Heart left ventricle (tissue), 16 donors: Measurements from ENCODE around the gene ADRA2B. TPM values are rescaled to one million over a fixed set of nuclear protein-coding genes. Genes with fewer than 3 reads are reported as not detected.

Experiments used
- ATAC-seq, 4 donors: fragments of 200-7000 bp; cut with Tn5 transposase; one replicate each; pipeline ENCODE4 v1.9.1; 2020 to 2022; ENCODE audit warnings: moderate library complexity in 4 of 4, mild to moderate bottlenecking in 3 of 4, moderate number of reproducible peaks in 1 of 4
- DNase-seq, 5 donors: peaks; one replicate each; pipeline ENCODE4 v3.0.0-alpha.2; 2020
- H3K27ac ChIP-seq, 12 donors: fragments of 200-600 bp; sonication (generic) in 4 of 12; one replicate each; pipeline versions ENCODE4 v1.5.0 to v1.8.0; 2016 to 2022; ENCODE audit warnings: mild to moderate bottlenecking in 2 of 12
- H3K27me3 ChIP-seq, 9 donors: fragments of 200-600 bp; sonication (generic) in 2 of 9; one replicate each; pipeline versions ENCODE4 v1.5.1 to v1.8.0; 2016 to 2022; ENCODE audit warnings: mild to moderate bottlenecking in 3 of 9
- H3K36me3 ChIP-seq, 9 donors: fragments of 200-600 bp; sonication (generic) in 2 of 9; one replicate each; pipeline versions ENCODE4 v1.5.0 to v1.8.0; 2018 to 2022; ENCODE audit warnings: mild to moderate bottlenecking in 2 of 9
- H3K4me1 ChIP-seq, 12 donors: fragments of 200-600 bp; sonication (generic) in 4 of 12; one replicate each; pipeline versions ENCODE4 v1.5.0 to v1.8.0; 2016 to 2022; ENCODE audit warnings: mild to moderate bottlenecking in 3 of 12
- H3K4me3 ChIP-seq, 12 donors: fragments of 200-600 bp; sonication (generic) in 4 of 12; one replicate each; pipeline versions ENCODE4 v1.5.0 to v1.8.0; 2017 to 2022; ENCODE audit warnings: mild to moderate bottlenecking in 9 of 12, moderate library complexity in 4 of 12
- H3K9me3 ChIP-seq, 12 donors: fragments of 200-600 bp; sonication (generic) in 4 of 12; one replicate each; pipeline versions ENCODE4 v1.5.0 to v1.8.0; 2016 to 2022; ENCODE audit warnings: mild to moderate bottlenecking in 1 of 12
- POLR2A ChIP-seq, 2 donors: fragments of 450-650 bp; IDR thresholded peaks; one replicate each; pipeline ENCODE4 v1.6.1; 2017; ENCODE audit warnings: antibody characterized with exemption in 2 of 2, mild to moderate bottlenecking in 2 of 2, moderate library complexity in 2 of 2
- WGBS, 4 donors: extraction: QIAGEN DNeasy Blood & Tissue Kit in 2 of 4; methylation state at CpG; one replicate each; pipeline versions ENCODE4 v1.1.5 to v1.1.7; 2013 to 2018; 5-methylcytosine and 5-hydroxymethylcytosine counted together
- intact Hi-C, 10 donors: fragments of 100-400 bp; cut with DNase I; formaldehyde crosslinking; loops; one replicate each; pipeline versions ENCODE4 v1.11.1 to v1.14.2; 2022
- polyA plus RNA-seq, 2 donors: library from polyadenylated mRNA; stranded (reverse); fragments of 200-250 nt; gene quantifications; one replicate each; pipeline ENCODE4 v1.2.3, GENCODE V29; 2013
- total RNA-seq, 9 donors: library from RNA; depleted of rRNA in 2 of 9; stranded (reverse); fragments of >200 nt in 2 of 9; fragmentation: NEBNext Ultra II Directional in 3 of 9; extraction: Animal tissue kit (Norgen Biotek cat#: 25700) in 3 of 9; gene quantifications; one replicate each; pipeline versions ENCODE4 v1.1.0 to v1.2.4, GENCODE V29; 2016 to 2023
- TF ChIP-seq, protein P1 (sequence below), 12 donors: fragments of 200-600 bp; sonication (generic) in 4 of 12; IDR thresholded peaks; one replicate each; pipeline versions ENCODE4 v1.5.0 to v1.8.0; 2018 to 2022; ENCODE audit warnings: antibody characterized with exemption in 12 of 12, mild to moderate bottlenecking in 5 of 12
- donor health status: ischemic (EF 13 %, LVEDD 7.1; RV severe dilation, severe dysfunction).
- donor health status: healthy with polysubstance abuse.
- donor health status: DM: no; HTN: yes; CAD: no.
- donor health status: DM: no; HTN: no; CAD: no.
- donor health status: ischemic (EF 25% LVEDD 6.9; RV normal size, moderate dysfunction).
- donor health status: ischemic (EF 25% LVEDD 5.7; RV mildly dilated, moderate dysfunction).
- donor health status: healthy.
- donor health status: DM: yes; HTN: yes; CAD: no.
- donor health status: ischemic (EF 35%, LVEDD 5.7; RV mildly dilated, moderate dysfunction).
- donor health status: nonischemic (EF 11% LVEDD 7.7; RV severe dilation, severe dysfunction).
- donor health status: DM: yes; HTN: yes; CAD: no.
- donor health status: PGD.
- donor health status: ischemic (EF 29% LVEDD 5.4; RV normal size, mild dysfunction).
- donor health status: nonischemic (EF 23%, LVEDD 6.1; RV moderate dilation, normal function).

ADRA2B gene
- total and polyA plus RNA-seq, 11 donors, result 1.5 to 6.1 (median 3.5) TPM

DNA sequence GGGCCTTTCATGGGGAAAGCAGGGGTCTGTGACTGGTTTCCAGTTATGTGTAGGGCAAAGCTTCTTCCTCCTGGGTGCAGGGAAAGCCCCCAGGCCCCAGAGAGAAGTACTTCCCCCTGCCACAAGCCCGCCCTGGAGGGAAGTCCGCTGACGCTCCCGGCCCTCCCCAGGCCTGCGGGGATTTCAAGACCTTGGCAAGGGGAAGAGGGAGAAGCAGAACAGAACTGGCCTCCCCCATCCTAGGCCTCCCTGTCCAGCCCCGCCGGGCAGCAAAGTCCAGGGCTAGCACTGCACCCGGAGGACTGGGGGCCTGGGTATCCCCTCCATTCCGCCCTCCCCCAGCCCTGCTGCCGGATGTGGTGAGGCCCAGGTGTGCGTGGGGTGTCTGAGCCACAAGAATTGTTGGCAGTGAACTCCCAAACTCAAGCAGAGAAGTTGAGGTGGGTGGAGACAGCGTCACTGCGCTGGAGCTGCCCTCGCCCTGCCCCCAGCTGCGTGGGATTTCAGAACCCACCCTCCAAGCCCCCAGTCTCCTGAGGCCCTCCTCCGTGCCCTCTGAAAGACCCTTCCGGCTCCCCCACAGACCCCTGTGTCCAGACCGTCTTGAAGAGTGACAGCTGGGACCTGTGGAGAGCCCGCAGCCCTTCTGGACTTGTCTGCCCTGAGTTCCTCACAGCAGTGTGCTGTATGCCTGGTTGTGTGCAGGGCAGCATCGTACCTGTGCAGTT, 29.9 kb upstream of the ADRA2B start:
- WGBS, 4 donors, result 45 to 81% (median 57%) methylated on average over 15 to 20 of the region's 20 CpGs
- peak overlapping the region in 2 of 12 donors; percentile 61 to 69 for H3K4me3 ChIP-seq
- intact Hi-C loops, result loop anchor here in 3 of 10 donors (5.0 to 10.0 kb wide), 4 partner anchors 61 to 368 kb away; partner anchors contain the start of genes CIAO1 (in 2 of the 3), TMEM127 (in 2 of the 3) and STARD7 (in 1 of the 3)

DNA sequence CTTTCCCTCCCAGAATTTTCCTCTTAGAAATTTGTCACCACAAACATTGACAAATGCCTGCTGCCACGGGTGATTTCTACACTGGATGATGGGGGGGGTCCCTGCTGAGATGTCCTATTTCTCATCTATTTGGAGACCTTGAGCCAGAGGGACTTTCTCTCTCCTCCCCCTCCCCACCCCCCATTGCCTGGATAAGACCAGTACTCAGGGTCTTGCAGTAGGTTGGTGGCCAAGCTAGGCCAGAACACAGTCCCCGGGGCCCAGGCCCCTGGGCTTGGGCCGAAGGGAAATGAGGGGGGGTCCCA, 29.4 kb upstream of the ADRA2B start:
- no peaks in the 10 kb centered on the region for H3K9me3 ChIP-seq
- H3K27me3 ChIP-seq, result peaks cover 0 to 7% (median 0%) of the 10 kb centered on the region in 9 donors
- peaks cover 0 to 60% (median 27%) of the 10 kb centered on the region in 12 donors for H3K4me1 ChIP-seq
- intact Hi-C loops, result loop anchor here in 3 of 10 donors (5.0 to 10.0 kb wide), 4 partner anchors 62 to 369 kb away; partner anchors contain the start of genes CIAO1 (in 2 of the 3), TMEM127 (in 2 of the 3) and STARD7 (in 1 of the 3)
- TF ChIP-seq, protein P1, sequence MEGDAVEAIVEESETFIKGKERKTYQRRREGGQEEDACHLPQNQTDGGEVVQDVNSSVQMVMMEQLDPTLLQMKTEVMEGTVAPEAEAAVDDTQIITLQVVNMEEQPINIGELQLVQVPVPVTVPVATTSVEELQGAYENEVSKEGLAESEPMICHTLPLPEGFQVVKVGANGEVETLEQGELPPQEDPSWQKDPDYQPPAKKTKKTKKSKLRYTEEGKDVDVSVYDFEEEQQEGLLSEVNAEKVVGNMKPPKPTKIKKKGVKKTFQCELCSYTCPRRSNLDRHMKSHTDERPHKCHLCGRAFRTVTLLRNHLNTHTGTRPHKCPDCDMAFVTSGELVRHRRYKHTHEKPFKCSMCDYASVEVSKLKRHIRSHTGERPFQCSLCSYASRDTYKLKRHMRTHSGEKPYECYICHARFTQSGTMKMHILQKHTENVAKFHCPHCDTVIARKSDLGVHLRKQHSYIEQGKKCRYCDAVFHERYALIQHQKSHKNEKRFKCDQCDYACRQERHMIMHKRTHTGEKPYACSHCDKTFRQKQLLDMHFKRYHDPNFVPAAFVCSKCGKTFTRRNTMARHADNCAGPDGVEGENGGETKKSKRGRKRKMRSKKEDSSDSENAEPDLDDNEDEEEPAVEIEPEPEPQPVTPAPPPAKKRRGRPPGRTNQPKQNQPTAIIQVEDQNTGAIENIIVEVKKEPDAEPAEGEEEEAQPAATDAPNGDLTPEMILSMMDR (IDR thresholded peaks at IDR 0.05), result no peak
- TF ChIP-seq POLR2A (IDR thresholded peaks at IDR 0.05), result no peak
- H3K4me3 ChIP-seq, result peak overlapping the region in 8 of 12 donors; percentile 47 to 69 (median 60)
- whole genome bisulfite sequencing, 4 donors, result 50 to 56% (median 51%) methylated on average over 3 of the region's 3 CpGs
- DNase-seq (no peak), ATAC-seq (no peak)
- peaks cover 0 to 9% (median 0%) of the 10 kb centered on the region in 9 donors for H3K36me3 ChIP-seq
- H3K27ac ChIP-seq, result peak overlapping the region; percentile 4 to 90 (median 50)

More for the DNA sequence above, 29.9 kb upstream of the ADRA2B start:
- DNase-seq, result peak; percentile 58 to 84 (median 62)
- TF ChIP-seq, protein P1 (IDR thresholded peaks at IDR 0.05), result no peak
- TF ChIP-seq POLR2A (IDR thresholded peaks at IDR 0.05), result no peak
- Histone ChIP-seq H3K4me1 (peaks cover 0 to 60% (median 27%) of the 10 kb centered on the region in 12 donors), H3K27ac (peak overlapping the region; percentile 4 to 90 (median 50)), H3K36me3 (peaks cover 0 to 9% (median 0%) of the 10 kb centered on the region in 9 donors), H3K27me3 (peaks cover 0 to 7% (median 0%) of the 10 kb centered on the region in 9 donors), H3K9me3 (no peaks in the 10 kb centered on the region)
- peak; percentile 9 to 40 (median 16) for ATAC-seq

DNA sequence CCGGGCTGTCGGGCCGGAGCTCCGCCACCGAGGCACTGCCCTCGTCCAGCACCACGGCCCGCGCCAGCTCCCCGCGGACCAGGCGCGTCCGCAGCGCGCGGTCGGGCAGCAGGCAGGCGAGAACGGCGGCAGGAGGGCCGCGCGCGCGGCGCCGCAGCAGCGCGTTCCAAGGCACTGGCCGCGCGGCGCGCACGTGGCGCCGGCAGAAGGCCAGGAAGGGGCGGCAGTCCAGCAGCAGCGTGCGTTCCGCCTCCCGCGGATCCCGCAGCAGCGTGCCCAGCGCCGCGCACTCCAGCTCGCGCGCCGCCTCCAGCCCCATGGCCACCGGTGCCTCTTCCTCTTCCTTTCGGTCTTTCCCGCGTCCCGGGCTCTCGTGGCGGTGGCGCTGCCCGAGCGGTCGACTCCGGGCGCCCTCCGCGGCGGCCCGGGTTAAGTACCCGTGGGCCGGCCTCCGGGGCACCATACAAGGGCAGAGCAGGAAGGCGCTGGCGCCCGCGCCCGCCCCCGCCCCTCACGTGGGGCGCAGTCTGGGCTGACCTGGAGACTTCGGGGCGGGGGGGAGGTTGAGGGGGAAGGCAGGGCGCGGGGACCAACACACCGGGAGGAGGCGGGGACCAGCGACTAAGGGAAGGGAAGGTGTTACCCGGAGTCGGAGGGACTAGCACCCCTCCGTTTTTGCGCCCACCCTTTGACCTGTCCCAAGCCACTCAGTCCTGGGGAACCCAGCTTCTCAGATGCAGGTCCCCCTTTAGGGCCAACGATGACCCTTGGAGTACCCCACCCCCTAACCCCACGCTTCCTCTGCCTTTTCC, 28.9 kb upstream of the ADRA2B start, which contains the start of gene DUSP2:
Gene DUSP2, minus strand, starts transcription at position 405 of the 812 bp plus-strand sequence. Its CDS starts 86 bp downstream, at position 319.
- Histone ChIP-seq H3K36me3 (peaks cover 0 to 9% (median 0%) of the 10 kb centered on the region in 9 donors), H3K4me1 (peaks cover 0 to 60% (median 27%) of the 10 kb centered on the region in 12 donors), H3K27ac (peak within 1 kb of the TSS; percentile 4 to 90 (median 50)), H3K4me3 (peak within 1 kb of the TSS; percentile 29 to 69 (median 56)), H3K9me3 (no peaks in the 10 kb centered on the region), H3K27me3 (peaks cover 0 to 7% (median 0%) of the 10 kb centered on the region in 9 donors)
- 3 to 6% (median 5%) methylated on average over 55 to 94 of the region's 94 CpGs for WGBS, 4 donors
- TF ChIP-seq, protein P1 (IDR thresholded peaks at IDR 0.05), result peak in 2 of 12 donors; percentile 20 to 26
- peak in 1 of 2 donors; percentile 60 for TF ChIP-seq POLR2A (IDR thresholded peaks at IDR 0.05)
- ATAC-seq (peak; percentile 66 to 91 (median 85)), DNase-seq (peak; percentile 77 to 89 (median 79))
- intact Hi-C loops, result loop anchor here in 3 of 10 donors (5.0 to 10.0 kb wide), 4 partner anchors 62 to 370 kb away; partner anchors contain the start of genes CIAO1 (in 2 of the 3), TMEM127 (in 2 of the 3) and STARD7 (in 1 of the 3)
